Measurements from ENCODE around the gene TRAPPC3.
A peak's percentile ranks its signal among the peaks of the same experiment; 100 is the strongest.
"Not testable (repeated sequence)": the region's sequence is repeated elsewhere in the genome, so short reads cannot be mapped to it uniquely, and the experiment has no call there.

The TRAPPC3 gene

DNA sequence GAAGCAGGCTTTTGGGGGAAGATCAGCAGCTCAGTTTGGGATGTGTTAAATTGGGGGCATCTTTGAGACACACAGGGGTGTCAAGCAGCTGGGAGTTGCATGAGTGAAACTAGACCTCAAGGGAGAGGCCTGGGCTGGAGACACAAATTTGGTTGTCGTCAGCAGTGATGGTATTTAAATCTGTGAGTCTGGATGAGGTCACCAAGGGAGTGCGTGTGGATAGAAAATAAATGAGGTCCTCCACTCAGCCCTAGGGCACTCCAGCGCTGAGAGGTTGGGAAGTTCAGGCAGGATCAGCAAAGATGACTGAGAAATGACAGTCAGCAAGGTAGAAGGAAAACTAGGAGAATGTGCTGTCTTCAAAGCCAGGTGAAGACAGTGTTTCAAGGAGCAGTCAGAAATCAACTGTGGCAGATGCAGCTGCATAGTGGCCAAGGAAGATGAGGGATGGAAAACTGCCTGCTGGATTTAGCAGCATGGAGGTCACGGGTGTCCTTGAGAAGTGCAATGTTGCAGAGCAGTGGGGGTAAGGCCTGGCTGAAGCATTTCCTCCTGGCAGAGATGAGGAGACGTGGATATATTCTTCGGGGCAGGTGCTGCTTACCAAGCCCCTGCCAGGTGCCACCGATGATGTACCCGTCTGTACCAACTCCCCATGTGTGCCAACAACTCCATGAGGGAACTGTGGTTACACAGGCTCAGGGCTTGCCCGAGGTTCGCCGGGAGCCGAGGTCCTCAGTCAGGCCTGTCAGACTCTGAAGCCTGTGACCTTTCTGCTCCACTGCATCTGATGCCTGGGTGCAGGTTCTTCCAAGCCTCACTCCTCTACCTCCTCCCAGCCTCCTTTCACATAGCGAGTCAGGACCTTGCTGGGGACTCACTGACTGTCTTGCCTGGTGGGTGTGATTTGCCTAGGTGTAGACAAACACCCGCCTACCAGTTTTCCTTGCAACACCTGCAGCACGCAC lies 17.9 kb upstream of the TRAPPC3 start:
- DNase-seq (ENCODE audit: low read depth): no peak

DNA sequence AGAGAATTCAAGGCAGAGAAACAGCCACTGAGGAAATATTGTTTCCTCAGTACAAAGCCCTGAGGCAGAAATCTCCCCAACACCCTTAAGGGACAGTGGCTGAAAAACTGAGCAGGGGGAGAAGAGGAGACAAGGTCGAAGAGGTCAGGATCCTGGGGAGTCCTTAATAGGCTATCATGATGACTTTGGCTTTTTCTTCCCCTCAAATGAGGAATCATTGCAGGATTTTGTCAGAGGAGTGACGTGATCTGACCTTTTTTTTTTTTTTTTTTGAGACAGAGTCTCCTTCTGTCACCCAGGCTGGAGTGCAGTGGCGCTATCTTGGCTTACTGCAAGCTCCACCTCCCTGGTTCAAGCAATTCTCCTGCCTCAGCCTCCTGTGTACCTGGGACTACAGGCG lies 16.9 kb upstream of the TRAPPC3 start:
- DNase-seq (ENCODE audit: low read depth): no peak

DNA sequence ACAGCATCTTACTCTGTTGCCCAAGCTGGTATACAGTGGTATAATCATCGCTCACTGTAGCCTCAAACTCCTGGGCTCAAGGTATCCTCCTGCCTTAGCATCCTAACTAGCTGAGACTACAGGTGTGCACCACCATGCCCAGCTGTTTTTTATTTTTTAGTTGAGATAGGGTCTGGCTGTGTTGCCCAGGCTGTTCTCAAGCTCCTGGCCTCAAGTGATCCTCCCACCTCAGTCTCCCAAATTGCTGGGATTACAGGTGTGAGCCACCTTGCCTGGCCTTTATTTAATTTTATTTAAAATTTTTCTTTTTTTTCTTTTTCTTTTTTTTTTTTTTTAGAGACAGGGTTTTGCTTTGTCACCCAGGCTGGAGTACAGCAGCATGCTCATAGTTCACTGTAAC lies 15.9 kb upstream of the TRAPPC3 start:
- DNase-seq (ENCODE audit: low read depth): no peak

DNA sequence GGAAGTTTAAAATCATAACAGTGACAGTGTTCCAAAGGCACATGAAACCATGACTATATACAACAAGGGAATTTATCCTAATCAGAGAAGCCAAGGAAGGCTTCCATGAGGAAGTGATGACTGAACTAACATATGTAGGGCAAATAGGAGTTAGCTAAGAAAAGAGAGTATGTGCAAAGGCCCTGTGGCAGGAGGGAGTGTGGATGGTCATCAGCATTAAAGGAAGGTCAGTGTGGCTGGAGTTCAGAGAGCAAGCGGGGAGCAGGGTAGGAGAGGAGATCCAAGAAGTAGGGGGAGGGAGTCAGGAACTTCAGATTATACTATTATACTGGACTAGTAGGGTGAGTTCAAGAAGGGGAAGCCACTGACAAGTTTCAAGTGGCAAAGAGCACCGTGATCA lies 15.1 kb upstream of the TRAPPC3 start:
- no peak for DNase-seq (ENCODE audit: low read depth)

DNA sequence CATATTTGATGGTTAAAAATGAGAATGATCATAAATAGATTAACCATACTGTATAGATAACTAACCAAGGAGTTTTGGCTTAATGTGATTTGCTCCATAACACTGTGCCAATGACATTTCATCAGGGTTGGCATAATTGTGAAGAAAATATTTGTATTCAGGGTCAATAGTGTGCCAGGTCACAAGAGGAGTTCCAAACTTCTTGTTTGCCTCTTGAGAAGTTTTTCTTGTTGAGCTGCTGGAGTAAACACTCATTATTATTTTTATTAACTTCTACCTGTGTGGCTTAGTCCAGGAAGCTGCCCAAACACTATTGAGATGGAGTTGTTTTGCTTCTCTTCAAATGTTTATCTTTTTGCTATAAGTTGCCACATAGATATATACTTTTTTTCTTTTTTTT lies 14.1 kb upstream of the TRAPPC3 start:
- DNase-seq (ENCODE audit: low read depth): no peak

DNA sequence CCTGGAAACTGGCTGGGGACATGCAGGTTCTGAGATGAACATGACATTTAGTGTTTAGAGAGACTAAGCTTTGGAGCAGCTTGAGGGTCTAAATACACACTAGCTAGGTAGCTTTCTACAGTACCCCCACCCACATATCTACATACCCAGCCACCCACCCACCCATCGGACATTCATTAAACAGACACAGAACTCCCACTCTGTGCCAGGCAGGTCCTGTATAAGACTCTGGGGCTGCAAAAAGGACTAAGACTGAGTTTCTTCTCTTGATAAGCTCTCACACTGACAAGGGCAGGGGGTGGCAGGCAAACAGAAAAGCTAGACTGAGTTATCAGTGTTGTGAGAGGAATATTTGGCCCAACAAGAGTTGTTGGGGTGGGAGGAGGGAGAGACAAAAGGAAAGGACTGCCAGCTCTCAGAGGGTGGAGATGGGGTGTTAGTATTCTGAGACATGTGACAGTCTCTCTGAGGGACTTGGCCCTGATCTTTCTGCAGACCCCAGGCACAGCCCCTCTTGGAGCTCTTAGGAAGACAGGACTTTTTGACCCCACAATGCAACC lies 13.5 kb upstream of the TRAPPC3 start:
- DNase-seq (ENCODE audit: low read depth): no peak

DNA sequence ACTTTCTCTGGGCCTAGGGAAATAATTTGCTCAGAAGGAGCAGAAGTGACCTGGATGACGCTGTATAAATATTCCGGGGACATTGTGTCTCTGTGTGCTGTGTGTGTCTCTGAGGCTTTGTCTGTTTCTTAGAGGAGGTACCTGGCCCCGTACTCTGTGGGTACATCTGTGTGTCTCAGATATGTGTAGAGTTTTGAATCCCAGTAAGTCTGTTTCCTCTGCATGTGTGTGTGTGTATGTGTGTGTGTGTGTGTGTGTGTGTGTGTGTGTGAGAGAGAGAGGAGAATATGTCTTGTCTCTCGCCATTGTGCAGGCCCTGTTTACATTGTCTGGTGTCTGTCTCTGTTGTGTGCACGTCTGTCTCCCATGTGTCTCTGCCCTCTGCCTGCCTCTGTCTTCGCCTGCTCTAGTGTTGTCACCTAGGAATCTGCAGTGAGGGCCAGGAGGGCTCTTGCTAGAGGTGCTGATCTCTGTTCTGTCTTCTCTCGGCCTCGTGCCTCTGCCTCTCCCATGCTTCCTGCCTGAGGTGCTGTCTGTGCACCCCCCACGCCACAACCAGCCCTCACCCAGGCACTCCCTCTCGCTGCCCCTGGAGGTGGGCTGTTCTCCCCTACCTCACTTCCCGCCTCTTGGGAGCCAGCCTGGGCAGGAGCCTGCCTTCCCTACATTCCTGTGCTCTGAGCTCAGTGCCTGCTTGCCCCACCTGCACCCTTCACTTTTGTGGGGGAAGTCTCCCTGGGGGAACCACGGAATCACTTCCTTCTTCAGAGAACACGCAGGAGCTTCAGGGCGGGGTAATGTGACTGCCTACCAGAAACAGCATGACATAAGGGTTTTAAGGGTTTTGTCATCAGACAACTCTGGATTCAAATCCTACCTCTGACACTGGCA lies 12.6 kb upstream of the TRAPPC3 start:
- DNase-seq (ENCODE audit: low read depth): peak; percentile 34

DNA sequence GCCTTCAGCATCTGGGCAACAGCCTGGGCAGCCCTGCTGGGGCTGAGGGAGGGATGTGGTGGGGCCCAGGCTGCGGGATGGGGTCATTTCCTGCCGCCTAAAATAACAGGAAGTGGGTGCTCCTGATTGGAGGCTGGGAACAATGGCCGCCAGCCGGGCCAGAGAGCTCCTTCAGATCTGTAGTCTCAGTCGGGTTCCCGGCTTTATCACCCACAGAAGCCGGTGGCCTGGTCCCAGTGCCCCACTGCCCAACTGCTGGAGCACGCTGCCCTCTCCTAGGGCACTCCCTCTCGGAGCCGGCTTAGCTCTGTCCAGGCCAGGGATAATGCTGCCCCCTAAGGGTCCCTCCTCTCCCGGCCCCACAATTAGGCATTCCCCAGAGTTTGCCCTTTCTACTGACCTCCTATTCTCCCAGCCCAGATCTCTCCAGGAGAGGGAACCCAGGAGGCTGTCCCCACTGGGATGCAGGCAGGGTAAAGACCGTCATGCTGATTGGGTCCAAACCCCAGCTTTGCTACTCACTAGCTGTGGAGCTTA lies 11.7 kb upstream of the TRAPPC3 start:
- DNase-seq (ENCODE audit: low read depth): peak; percentile 37

DNA sequence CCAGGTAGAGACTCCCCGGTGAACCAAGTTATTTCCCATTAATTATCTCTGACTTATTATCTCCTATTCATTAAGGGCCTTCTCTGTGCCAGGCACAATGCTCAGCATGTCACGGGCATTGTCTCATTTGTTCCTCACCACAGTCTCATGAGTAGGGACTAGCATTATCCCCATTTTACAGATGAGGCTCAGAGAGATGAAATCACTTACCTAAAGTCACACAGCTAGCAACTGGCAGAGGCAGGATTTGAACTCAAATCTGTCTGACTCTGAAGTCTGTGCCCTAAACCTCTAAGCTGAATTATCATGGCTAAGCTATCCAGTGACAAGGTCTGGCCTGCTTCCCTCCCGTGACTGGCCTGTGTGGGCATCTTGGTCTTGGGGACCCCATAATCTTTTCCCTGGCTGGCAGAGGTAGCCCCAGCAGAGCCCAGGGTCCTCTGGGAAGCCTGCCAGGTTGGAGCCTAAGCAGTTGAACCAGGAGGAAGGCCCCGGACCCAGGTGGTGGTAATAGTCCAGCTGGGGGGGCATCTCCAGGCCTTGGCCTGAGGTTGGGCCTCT lies 11.2 kb upstream of the TRAPPC3 start:
- DNase-seq (ENCODE audit: low read depth): no peak

DNA sequence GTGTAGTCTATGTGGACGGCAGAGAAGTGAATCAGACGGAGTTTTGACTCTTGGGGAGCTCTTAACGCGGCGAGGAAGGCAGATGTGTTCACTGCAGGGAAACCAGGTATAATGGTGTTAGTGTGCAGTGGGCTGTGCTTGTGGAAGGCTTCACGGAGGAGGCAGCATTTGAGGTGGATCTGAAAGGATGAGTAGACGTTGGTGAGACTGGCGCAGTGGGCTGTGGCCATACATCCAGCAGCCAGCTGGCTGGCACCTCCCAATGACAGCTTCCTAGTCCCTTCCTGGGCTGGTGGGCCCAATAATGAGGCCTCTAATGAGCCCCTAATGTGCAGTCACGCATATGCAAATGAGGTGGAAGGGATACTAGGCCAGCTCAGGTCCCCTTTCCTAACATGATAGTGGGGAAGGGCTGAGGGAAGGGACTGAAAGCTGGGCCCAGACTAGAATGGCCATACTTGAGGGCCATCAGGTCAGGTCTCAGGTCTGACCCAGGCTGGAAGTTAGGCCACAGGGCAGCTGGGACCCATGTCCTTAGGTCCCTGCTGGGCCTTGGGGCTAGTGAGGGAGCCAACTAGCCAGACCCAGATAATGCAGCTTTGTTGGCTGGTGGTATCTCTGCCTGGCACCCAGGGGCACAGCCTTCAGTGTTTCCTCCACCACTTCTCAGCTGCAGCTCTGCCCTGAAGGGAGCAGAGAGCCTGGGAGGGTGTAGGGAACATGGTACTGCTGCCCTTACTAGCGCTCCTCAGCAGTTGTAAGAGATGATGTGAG lies 10.5 kb upstream of the TRAPPC3 start:
- no peak for DNase-seq (ENCODE audit: low read depth)

DNA sequence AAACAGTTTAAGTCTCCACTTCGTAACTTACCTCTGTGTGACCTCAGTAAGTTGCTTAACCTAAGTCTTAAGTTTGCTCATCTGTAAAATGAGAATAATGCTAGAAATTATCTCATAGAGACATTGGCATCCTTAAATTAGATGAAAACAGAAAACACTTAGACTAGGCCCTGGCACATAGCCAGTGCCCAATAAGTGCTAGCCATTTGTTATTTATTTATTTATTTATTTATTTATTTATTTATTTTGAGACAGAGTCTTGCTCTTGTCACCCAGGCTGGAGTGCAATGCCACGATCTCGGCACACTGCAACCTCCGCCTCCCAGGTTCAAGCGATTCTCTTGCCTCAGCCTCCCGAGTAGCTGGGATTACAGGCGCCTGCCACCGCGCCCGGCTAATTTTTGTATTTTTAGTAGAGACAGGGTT lies 9.6 kb upstream of the TRAPPC3 start:
- DNase-seq (ENCODE audit: low read depth): not testable (repeated sequence)

DNA sequence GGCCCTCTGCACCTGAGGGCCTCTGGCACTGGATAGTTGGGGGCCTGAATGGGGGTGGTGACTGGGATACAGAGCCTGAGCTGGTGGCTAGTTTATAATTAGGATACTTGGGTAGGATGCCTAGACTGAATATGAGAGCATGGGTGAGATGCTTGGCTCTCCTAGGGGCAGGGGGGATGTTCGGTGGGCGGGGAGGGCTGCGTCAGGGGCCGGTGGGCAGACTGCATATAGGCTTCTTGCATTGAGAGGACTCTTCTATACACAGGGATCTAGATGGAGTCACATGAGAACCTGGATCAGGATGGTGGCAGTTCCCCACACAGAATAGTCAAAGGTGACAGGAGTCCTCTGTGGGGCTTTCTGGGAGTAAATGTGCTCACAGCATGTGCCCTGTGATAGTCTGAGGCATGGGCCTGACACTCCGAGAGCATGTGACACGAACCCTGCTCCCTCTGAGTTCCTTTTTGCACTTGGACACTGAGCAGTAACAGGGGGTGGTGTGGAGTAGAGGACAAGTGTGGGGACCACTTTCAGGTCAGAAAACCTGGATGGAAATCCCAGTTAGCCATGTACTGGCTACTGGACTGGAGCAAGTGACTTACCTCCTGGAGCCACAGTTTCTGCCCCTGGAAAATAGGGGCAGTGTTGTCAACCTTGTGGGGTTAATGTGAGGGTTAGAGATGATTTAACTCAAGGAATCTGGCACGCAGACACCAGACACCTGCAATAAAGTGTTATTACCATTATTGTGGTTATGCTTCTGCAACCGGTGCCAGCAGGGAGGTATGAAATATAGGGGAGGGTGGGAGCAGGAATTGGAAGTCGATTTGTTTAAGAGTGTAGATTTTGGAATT lies 8.9 kb upstream of the TRAPPC3 start:
- DNase-seq (ENCODE audit: low read depth): no peak

DNA sequence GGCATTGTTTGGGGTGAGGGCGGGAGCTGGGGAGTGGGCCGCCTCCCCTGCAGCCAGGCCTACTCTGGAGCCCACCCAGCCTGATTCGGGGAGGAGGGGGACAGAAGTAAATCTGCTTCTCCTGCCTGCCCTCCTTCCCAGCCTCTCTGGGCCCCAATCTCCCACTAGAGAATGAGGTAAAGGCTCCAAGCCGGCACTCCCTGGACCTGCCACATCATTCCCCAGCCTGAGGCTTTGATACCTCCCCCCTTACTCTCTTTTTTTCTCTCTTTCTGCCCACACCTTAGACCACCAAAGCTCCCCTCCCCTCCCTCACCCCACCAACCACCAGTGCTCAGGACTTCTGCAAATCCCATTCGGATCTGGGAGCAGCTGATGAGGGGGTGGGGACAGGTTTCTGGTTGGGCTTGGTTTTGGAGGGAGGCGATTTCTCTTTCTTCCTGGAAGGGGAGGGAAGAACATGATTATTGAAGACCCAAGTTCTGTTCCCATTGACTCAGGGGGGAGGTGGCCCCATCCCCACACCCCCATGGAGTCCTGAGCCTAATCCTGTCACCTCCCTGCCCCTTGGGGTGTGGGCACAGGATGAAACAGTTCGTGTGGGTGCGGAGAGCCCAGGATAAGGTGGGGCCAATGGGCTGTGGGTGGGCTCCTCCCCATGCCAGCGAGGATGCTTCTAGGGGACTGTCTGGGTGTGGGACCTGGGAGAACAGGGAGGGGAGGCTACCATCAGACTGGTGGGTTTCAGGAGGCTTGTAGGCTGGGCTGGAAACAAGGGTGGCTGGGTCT lies 8.0 kb upstream of the TRAPPC3 start:
- DNase-seq (ENCODE audit: low read depth): no peak

DNA sequence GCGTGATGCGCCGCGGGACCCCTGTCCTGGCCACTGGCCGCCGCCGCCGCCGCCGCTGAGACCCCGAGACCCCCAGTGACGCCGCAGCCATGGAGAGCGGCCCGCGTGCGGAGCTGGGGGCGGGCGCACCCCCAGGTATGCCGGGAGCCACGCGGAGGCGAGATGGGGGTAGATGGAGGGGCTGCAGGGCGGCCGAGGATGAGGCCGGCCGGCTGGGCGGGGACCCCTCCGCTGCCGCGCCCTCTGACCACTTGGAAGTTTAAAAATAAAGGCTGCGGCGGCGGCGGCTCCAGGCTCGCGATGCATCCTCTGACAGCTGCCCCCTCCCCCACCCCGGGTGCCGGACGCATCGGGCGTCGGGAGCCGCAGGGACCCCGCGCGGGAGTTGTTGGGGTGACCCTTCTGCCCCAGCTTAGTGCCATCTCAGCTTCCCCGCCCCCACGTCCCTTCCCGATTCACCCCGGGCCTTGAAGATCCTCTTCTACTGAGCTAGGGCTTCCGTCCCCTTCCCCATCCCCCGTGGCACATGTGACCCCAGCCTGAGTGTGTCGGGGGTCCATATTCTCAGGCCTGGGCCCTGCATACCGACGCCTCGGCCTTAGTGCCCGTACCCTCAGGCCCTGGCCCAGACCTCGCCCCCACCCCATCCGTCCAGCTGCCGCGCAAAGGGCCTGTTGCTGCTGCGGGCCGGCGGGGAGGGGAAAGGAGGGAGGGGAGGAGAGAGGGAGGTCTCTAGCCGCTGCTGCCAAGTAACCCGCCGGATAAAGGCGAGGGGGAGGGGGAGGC lies 7.2 kb upstream of the TRAPPC3 start:
- peak; percentile 48 for DNase-seq (ENCODE audit: low read depth)

DNA sequence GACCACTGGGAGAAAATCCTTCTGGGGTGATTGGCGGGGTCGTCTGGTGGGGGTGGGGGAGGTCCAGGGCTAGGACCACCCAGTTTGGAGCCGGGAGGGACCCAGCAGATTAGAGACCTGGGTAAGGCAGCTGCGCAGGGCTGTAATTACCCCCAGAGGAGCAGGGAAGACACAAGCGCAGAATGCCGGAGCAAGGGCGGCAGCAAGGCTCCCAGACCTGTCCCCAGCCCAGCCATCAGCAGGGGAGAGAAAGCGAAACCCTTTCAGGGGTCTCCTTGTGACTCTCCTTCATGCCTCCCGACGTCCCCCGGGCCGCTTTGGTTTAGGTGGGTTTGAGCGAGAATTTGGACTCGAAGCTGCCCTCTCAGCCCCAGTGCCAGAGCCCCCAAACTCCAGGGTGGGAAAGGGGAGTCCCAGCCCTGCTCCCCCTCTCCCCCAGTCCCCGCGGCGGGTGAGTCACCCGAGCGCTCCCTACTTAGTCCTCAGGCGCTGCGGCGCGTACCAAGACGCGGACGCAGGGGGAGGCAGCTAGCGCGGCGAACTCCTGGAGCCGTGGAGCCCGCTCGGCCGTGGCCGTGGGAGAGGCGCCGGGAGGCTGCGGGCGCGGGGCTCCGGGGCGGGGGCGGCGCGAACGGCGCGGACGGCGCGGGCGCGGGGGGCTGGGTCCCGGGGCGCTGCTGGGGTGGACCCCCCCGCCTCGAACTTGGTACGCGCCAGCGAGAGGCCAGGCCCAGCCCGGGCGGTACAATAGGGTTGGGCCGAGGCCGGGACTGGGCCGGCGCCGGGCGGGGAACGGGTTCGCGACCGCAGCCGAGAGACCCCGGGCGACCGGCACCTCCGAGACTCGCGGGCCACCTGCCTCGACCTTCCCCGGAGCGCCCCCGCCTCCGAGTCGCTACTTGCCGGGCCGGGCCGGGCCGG lies 6.4 kb upstream of the TRAPPC3 start, which contains the start of gene MAP7D1:
Gene MAP7D1, plus strand, starts transcription at position 753 of the 921 bp plus-strand sequence. CDS start 258 bp downstream, outside the sequence.
- DNase-seq (ENCODE audit: low read depth): peak; percentile 82

DNA sequence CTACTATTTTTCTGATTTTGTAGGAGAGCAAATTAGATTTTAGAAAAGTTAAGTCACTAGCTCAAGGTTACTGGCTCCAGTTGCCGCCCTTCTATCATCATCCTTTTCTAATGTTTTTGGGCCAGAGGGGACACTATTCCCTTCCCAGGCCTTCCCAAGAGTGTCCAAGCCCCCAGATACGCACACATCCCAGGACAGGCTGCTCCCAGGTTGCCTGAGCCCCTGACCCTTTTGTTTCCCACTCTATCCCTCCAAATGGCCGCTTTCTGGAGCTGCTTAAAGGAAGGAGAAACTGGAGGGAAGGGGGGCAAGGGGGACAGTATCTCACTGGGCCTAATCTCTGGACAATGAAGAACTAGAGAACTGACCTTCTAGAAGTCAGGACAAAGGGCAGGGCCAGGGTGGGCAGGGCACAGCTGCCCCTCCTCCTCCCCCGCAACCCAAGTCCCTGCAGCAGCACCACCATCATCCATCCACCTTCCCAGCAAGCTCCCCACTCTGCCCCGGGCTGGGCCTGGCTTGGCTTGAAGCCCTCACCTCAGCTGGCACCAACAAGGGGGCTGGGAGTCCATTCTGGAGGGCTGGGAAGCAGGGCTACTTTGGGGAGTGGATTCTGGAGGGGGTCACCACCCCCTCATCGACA lies 5.6 kb upstream of the TRAPPC3 start:
- DNase-seq (ENCODE audit: low read depth): no peak

DNA sequence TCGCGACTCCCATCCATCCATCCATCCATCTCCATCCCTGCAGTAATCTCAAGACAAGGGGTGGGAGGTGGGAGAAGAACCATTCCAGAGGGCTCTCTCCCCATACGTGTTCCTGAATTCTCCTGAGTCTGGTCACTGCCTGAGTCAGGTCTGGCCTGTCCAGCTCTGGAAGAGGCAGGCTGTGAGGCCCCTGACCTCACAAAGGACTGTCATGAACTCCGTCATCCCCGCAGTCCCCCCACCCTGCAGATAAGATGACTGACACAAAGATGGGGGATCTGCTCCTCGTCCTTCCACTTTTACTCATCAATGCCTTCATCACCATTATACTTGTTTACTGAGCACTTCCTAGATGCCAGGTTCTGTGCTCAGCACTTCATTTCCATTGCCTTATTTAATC lies 5.0 kb upstream of the TRAPPC3 start:
- DNase-seq (ENCODE audit: low read depth): no peak

Data from T follicular helper cell (primary cell).